HCT116 (cell line): ENCODE measurements around the gene OR4F6. TPM values are rescaled to one million over a fixed set of nuclear protein-coding genes. Genes with fewer than 3 reads are reported as not detected.

ENCODE experiments used
- ATAC-seq: fragments of 200-7000 bp; cut with Tn5 transposase; 2 replicates; pipeline ENCODE4 v1.9.1; 2020; ENCODE audit warnings: mild to moderate bottlenecking, moderate library complexity
- BruUV-seq: library from RNA; stranded (reverse); fragments of 400-500 nt; replicated peaks from 2 replicates; lab custom pipeline; 2021; lab: Mats Ljungman, UMichigan
- CTCF ChIA-PET: fragments of 300-600 bp; sonication (Branson Sonifier 250); formaldehyde crosslinking; loops from one replicate; lab custom pipeline; 2021; ENCODE audit warnings: antibody characterized with exemption; lab: Charles Lee
- POLR2A ChIA-PET: fragments of 300-600, 350-600 bp; sonication (Branson Sonifier 250); formaldehyde crosslinking; loops from one replicate; lab custom pipeline; 2021; ENCODE audit warnings: antibody characterized with exemption; lab: Charles Lee
- RAD21 ChIA-PET, 2 experiments: fragments of 300-600 bp; sonication (Branson Sonifier 250); formaldehyde crosslinking; loops; one replicate each; lab custom pipeline; 2023; ENCODE audit warnings: low total read pairs in 2 of 2; ENCODE audit not compliant: uncharacterized antibody in 2 of 2, unreplicated experiment in 2 of 2, low non-redundant PET in 1 of 2; lab: Charles Lee
- DNase-seq: peaks from one replicate; pipeline ENCODE4 v3.0.0-alpha.2; 2010; ENCODE audit warnings: low read depth, low spot score
- H2AFZ ChIP-seq: fragments of 200-600 bp; shearing (Covaris generic), sonication (generic); 2 replicates; pipeline ENCODE4 v1.6.1; 2017; ENCODE audit warnings: low read depth, mixed run types, mixed read lengths, antibody characterized with exemption, low read length; ENCODE audit not compliant: poor library complexity, severe bottlenecking
- H3K27ac ChIP-seq: 2 replicates; pipeline ENCODE4 v1.5.1; 2012; ENCODE audit warnings: low read depth, low read length
- H3K27me3 ChIP-seq: fragments of 200-600 bp; sonication (generic); 2 replicates; pipeline ENCODE4 v1.6.1; 2016; ENCODE audit warnings: mixed run types, low read length, mixed read lengths; ENCODE audit not compliant: insufficient read depth
- H3K36me3 ChIP-seq, 2 experiments: fragments of 200-500 bp in 1 of 2; fragments of 200-600 bp in 1 of 2; sonication (Bioruptor generic) in 1 of 2; sonication (generic) in 1 of 2; 2 replicates each; pipeline versions ENCODE4 v1.5.1 to v1.6.1; 2014 to 2016; ENCODE audit warnings: low read length in 2 of 2, inconsistent platforms in 1 of 2, mixed read lengths in 1 of 2, mixed run types in 1 of 2; ENCODE audit not compliant: insufficient read depth in 2 of 2, control insufficient read depth in 1 of 2
- H3K4me1 ChIP-seq, 2 experiments: fragments of 200-600 bp in 1 of 2; sonication (generic) in 1 of 2; 2 replicates each; pipeline versions ENCODE4 v1.5.1 to v1.6.1; 2012 to 2017; ENCODE audit warnings: low read length in 2 of 2, inconsistent platforms in 1 of 2, mild to moderate bottlenecking in 1 of 2, mixed read lengths in 1 of 2, mixed run types in 1 of 2, moderate library complexity in 1 of 2; ENCODE audit not compliant: insufficient read depth in 2 of 2, control insufficient read depth in 1 of 2
- H3K4me2 ChIP-seq: fragments of 200-600 bp; sonication (generic); 2 replicates; pipeline ENCODE4 v1.6.1; 2017; ENCODE audit warnings: mixed run types, low read length, mixed read lengths
- H3K4me3 ChIP-seq, 2 experiments: fragments of 200-600 bp in 1 of 2; sonication (generic) in 1 of 2; replicated peaks in 1 of 2; 2 replicates each; pipeline ENCODE4 v1.5.1; 2011 to 2016; ENCODE audit warnings: low read length in 2 of 2, control low read depth in 1 of 2, low read depth in 1 of 2, mild to moderate bottlenecking in 1 of 2, mixed read lengths in 1 of 2, mixed run types in 1 of 2
- H3K79me2 ChIP-seq: fragments of 200-600 bp; sonication (generic); 2 replicates; pipeline ENCODE4 v1.6.1; 2017; ENCODE audit warnings: mild to moderate bottlenecking, mixed run types, low read length, moderate library complexity, mixed read lengths; ENCODE audit not compliant: insufficient read depth
- H3K9ac ChIP-seq: fragments of 200-600 bp; sonication (generic); 2 replicates; pipeline ENCODE4 v1.6.1; 2016; ENCODE audit warnings: low read length, mixed read lengths
- H3K9me2 ChIP-seq: fragments of 200-600 bp; sonication (generic), shearing (Covaris generic); 2 replicates; pipeline ENCODE4 v1.6.1; 2017; ENCODE audit warnings: mixed run types, mild to moderate bottlenecking, moderate library complexity; ENCODE audit not compliant: insufficient read depth
- H3K9me3 ChIP-seq, 2 experiments: fragments of 200-500 bp in 1 of 2; fragments of 200-600 bp in 1 of 2; sonication (Bioruptor generic) in 1 of 2; sonication (generic) in 1 of 2; 2 replicates each; pipeline ENCODE4 v1.6.1; 2014 to 2017; ENCODE audit warnings: low read length in 2 of 2, mixed read lengths in 2 of 2, inconsistent platforms in 1 of 2, low read depth in 1 of 2, mild to moderate bottlenecking in 1 of 2, mixed run types in 1 of 2, moderate library complexity in 1 of 2; ENCODE audit not compliant: control insufficient read depth in 1 of 2, insufficient read depth in 1 of 2
- H4K20me1 ChIP-seq: fragments of 200-600 bp; sonication (generic), shearing (Covaris generic); 2 replicates; pipeline ENCODE4 v1.6.1; 2017; ENCODE audit warnings: mixed run types, mild to moderate bottlenecking, moderate library complexity; ENCODE audit not compliant: insufficient read depth
- CEBPB ChIP-seq: IDR thresholded peaks from 2 replicates; pipeline ENCODE4 v1.6.1; 2012; ENCODE audit warnings: low read depth
- EGR1 ChIP-seq: IDR thresholded peaks from 2 replicates; pipeline ENCODE4 v1.6.1; 2012; ENCODE audit warnings: low read depth
- ELF1 ChIP-seq: IDR thresholded peaks from 2 replicates; pipeline ENCODE4 v1.6.1; 2012; ENCODE audit warnings: low read depth, borderline replicate concordance
- EZH2 ChIP-seq: fragments of 200-600 bp; sonication (generic); IDR thresholded peaks from 2 replicates; pipeline ENCODE4 v1.6.1; 2017; ENCODE audit warnings: antibody characterized with exemption, mixed run types
- EZH2phosphoT487 ChIP-seq: fragments of 200-600 bp; IDR thresholded peaks from 2 replicates; pipeline ENCODE4 v1.6.1; 2018; ENCODE audit warnings: antibody characterized with exemption, borderline replicate concordance
- FOSL1 ChIP-seq: IDR thresholded peaks from 2 replicates; pipeline ENCODE4 v1.6.1; 2012; ENCODE audit warnings: low read depth
- JUND ChIP-seq: IDR thresholded peaks from 2 replicates; pipeline ENCODE4 v1.6.1; 2012
- MAX ChIP-seq: IDR thresholded peaks from 2 replicates; pipeline ENCODE4 v1.6.1; 2012
- POLR2A ChIP-seq: IDR thresholded peaks from 2 replicates; pipeline ENCODE4 v1.7.0; 2011; ENCODE audit warnings: borderline replicate concordance; ENCODE audit not compliant: insufficient read depth, insufficient read length; ENCODE audit errors: extremely low read depth
- POLR2AphosphoS5 ChIP-seq: IDR thresholded peaks from 2 replicates; pipeline ENCODE4 v1.6.1; 2011; ENCODE audit warnings: mild to moderate bottlenecking, low read depth, low read length, moderate library complexity
- RAD21 ChIP-seq: IDR thresholded peaks from 2 replicates; pipeline ENCODE4 v1.6.1; 2012; ENCODE audit warnings: low read depth, mild to moderate bottlenecking
- SIN3A ChIP-seq: IDR thresholded peaks from 2 replicates; pipeline ENCODE4 v1.6.1; 2012; ENCODE audit warnings: low read depth
- SP1 ChIP-seq: IDR thresholded peaks from 2 replicates; pipeline ENCODE4 v1.6.1; 2012; ENCODE audit warnings: low read depth
- SRF ChIP-seq: IDR thresholded peaks from 2 replicates; pipeline ENCODE4 v1.6.1; 2012; ENCODE audit warnings: low read depth
- TCF7L2 ChIP-seq: IDR thresholded peaks from 2 replicates; pipeline ENCODE4 v1.7.0; 2011; ENCODE audit warnings: borderline replicate concordance, inconsistent platforms; ENCODE audit not compliant: insufficient read depth, insufficient read length; ENCODE audit errors: extremely low read depth
- ZFX ChIP-seq: fragments of 450-650 bp; IDR thresholded peaks from 2 replicates; pipeline ENCODE4 v1.6.1; 2017
- ZNF274 ChIP-seq: fragments of 200-500 bp; sonication (Bioruptor generic); IDR thresholded peaks from 2 replicates; pipeline ENCODE4 v1.6.1; 2014; ENCODE audit warnings: mild to moderate bottlenecking, low read depth, low read length, inconsistent platforms
- intact Hi-C: fragments of 100-400 bp; cut with micrococcal nuclease; formaldehyde crosslinking; loops from 2 replicates; pipeline ENCODE4 v1.10.0; 2022
- total RNA-seq: library from RNA; stranded (reverse); gene quantifications from one replicate; pipeline ENCODE4 v1.2.1, GENCODE V29; 2021; ENCODE audit not compliant: unreplicated experiment
- TF ChIP-seq, protein P1 (sequence below): IDR thresholded peaks from 2 replicates; pipeline ENCODE4 v1.6.1; 2011; ENCODE audit warnings: mild to moderate bottlenecking, low read length, moderate library complexity; ENCODE audit not compliant: insufficient replicate concordance; ENCODE audit errors: extremely low read depth
- TF ChIP-seq, protein P2 (sequence below): IDR thresholded peaks from 2 replicates; pipeline ENCODE4 v1.6.1; 2012; ENCODE audit warnings: low read depth
- TF ChIP-seq, protein P3 (sequence below): IDR thresholded peaks from 2 replicates; pipeline ENCODE4 v1.6.1; 2012

Gene OR4F6
- total RNA-seq, 1 experiment from 2014 or later: not detected

- no peak within 1 kb of the TSS for H3K4me2 ChIP-seq
- H3K4me1 ChIP-seq: no peaks in the 10 kb centered on the region
- intact Hi-C loops: no loop called here
- ChIA-PET POLR2A (no interaction called here), RAD21 (no interaction called here), CTCF (no interaction called here)
- H3K4me3 ChIP-seq: no peak within 1 kb of the TSS
- H2AFZ ChIP-seq: no peak within 1 kb of the TSS
- DNase-seq (no peak), ATAC-seq (no peak)
- BruUV-seq: no TSS peak
- no peak within 1 kb of the TSS for H3K9ac ChIP-seq
- no peaks in the 10 kb centered on the region for H3K9me3 ChIP-seq
- no peak for TF ChIP-seq POLR2A
- TF ChIP-seq, protein P1, sequence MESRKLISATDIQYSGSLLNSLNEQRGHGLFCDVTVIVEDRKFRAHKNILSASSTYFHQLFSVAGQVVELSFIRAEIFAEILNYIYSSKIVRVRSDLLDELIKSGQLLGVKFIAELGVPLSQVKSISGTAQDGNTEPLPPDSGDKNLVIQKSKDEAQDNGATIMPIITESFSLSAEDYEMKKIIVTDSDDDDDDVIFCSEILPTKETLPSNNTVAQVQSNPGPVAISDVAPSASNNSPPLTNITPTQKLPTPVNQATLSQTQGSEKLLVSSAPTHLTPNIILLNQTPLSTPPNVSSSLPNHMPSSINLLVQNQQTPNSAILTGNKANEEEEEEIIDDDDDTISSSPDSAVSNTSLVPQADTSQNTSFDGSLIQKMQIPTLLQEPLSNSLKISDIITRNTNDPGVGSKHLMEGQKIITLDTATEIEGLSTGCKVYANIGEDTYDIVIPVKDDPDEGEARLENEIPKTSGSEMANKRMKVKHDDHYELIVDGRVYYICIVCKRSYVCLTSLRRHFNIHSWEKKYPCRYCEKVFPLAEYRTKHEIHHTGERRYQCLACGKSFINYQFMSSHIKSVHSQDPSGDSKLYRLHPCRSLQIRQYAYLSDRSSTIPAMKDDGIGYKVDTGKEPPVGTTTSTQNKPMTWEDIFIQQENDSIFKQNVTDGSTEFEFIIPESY: no peak
- TF ChIP-seq, protein P2, sequence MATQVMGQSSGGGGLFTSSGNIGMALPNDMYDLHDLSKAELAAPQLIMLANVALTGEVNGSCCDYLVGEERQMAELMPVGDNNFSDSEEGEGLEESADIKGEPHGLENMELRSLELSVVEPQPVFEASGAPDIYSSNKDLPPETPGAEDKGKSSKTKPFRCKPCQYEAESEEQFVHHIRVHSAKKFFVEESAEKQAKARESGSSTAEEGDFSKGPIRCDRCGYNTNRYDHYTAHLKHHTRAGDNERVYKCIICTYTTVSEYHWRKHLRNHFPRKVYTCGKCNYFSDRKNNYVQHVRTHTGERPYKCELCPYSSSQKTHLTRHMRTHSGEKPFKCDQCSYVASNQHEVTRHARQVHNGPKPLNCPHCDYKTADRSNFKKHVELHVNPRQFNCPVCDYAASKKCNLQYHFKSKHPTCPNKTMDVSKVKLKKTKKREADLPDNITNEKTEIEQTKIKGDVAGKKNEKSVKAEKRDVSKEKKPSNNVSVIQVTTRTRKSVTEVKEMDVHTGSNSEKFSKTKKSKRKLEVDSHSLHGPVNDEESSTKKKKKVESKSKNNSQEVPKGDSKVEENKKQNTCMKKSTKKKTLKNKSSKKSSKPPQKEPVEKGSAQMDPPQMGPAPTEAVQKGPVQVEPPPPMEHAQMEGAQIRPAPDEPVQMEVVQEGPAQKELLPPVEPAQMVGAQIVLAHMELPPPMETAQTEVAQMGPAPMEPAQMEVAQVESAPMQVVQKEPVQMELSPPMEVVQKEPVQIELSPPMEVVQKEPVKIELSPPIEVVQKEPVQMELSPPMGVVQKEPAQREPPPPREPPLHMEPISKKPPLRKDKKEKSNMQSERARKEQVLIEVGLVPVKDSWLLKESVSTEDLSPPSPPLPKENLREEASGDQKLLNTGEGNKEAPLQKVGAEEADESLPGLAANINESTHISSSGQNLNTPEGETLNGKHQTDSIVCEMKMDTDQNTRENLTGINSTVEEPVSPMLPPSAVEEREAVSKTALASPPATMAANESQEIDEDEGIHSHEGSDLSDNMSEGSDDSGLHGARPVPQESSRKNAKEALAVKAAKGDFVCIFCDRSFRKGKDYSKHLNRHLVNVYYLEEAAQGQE: no peak
- no peak for TF ChIP-seq RAD21
- no peak for TF ChIP-seq CEBPB
- TF ChIP-seq EZH2: no peak
- TF ChIP-seq SIN3A: no peak
- TF ChIP-seq, protein P3, sequence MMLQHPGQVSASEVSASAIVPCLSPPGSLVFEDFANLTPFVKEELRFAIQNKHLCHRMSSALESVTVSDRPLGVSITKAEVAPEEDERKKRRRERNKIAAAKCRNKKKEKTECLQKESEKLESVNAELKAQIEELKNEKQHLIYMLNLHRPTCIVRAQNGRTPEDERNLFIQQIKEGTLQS: no peak
- no peak for TF ChIP-seq POLR2AphosphoS5
- TF ChIP-seq SP1: no peak
- TF ChIP-seq SRF: no peak
- TF ChIP-seq JUND: no peak
- TF ChIP-seq MAX: no peak
- TF ChIP-seq EZH2phosphoT487: no peak
- no peak for TF ChIP-seq ZFX
- no peak for TF ChIP-seq ELF1
- TF ChIP-seq EGR1: no peak
- no peak for TF ChIP-seq FOSL1
- TF ChIP-seq TCF7L2: no peak
- no peak for TF ChIP-seq ZNF274
- H3K9me2 ChIP-seq: no peaks in the 10 kb centered on the region
- H3K27ac ChIP-seq: no peak within 1 kb of the TSS
- H4K20me1 ChIP-seq: no peaks in the 10 kb centered on the region
- H3K27me3 ChIP-seq: peaks cover 16% of the 10 kb centered on the region
- H3K36me3 ChIP-seq: no peaks in the 10 kb centered on the region
- no peaks in the 10 kb centered on the region for H3K79me2 ChIP-seq
These were observed 8.6 kb downstream of the OR4F6 start, which contains the start of gene OR4F15 for GRCh38 chr15:101811902-101812301. TSS of gene OR4F15 (plus strand) at chr15:101812202. CDS start at chr15:101818187, 5,985 bp downstream.
